Activated CD8-positive, alpha-beta memory T cell treated with anti-CD3 and anti-CD28 coated beads for 48 hours (primary cell): ENCODE results near the gene ADAD1.

Source experiments
- DNase-seq, 3 experiments: peaks; one replicate each; pipeline ENCODE4 v3.0.0-alpha.2; 2020; ENCODE audit warnings: low read depth in 2 of 3, low spot score in 2 of 3

Gene ADAD1

DNA sequence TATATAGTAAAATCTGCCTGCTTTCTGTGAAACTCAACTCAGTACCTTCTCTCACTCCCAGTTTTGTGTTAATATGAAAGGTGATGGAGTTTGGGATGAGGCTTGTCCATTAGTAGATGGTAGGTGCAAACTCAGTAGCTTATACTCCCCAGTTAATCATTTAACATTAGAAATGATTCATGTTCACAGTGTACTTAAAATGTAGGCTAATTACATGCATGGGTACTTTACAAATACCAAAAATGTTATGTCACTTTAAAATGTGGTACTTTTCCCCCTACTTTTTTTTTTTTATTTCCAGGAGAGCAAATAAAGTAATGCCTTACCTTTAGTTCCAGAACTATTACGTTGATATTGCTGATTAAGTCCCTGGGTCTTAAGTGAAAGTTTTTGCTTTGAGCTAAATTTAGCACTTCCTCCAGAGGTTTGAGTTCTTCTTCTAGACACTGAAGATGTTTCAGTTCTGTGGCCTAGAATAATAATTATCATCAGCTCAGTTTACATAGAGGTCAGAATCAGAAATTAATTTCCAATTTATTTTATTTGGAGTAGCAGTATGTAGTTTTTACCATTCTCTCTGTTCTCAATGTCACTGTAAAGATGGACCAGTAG is 74.7 kb downstream of the ADAD1 start:
- no peak for DNase-seq

DNA sequence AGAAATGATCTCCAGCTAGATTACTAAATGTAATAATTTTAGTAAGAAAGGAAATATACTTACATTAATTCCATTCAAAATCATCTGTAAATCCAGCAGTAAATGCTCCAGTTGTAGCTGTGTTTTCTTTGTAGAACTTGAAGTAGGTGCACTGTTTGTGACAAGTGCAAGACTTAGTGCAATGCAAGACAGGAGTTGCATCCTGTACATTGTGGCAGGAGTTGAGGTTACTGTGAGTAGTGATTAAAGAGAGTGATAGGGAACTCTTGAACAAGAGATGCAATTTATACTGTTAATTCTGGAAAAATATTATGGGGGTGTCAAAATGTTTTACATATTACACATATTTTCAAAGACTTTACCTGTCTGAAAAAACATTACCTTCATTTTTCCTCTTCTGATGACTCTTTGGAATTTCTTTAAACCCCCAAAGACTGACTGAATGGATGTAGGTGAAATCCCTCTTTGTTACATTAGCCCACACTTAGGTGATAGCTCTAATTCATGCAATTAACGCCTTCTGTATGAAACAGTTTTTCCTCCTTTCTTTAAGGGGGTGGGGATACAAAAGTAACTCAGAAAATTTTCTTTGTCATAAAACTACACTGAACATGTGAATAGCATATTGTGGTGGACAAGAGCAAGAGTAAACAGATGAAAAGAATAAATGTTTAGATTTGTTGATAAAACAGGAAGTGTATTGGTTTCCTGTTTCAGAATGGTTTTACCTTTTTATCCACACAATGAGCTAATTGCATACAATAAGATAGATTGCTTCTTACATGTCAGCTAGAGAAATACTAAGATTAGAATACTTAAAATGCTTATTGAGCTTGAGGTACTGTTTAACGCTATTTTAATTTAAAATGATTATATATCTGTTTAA is 77.7 kb downstream of the ADAD1 start, which contains the start of gene IL2:
Gene IL2 (minus strand): TSS at position 495 of the 886 bp plus-strand sequence. CDS start 285 bp downstream, at position 210.
- no peak for DNase-seq

GRCh38 chr4:122458625-122459024 is 79.8 kb downstream of the ADAD1 start:
- peak in 1 of 3 experiments; percentile 9 for DNase-seq

- DNase-seq, result no peak
Observed at GRCh38 chr4:122469457-122469856, 90.6 kb downstream of the ADAD1 start.

GRCh38 chr4:122475233-122475632 is 96.4 kb downstream of the ADAD1 start:
- DNase-seq, result no peak

DNA sequence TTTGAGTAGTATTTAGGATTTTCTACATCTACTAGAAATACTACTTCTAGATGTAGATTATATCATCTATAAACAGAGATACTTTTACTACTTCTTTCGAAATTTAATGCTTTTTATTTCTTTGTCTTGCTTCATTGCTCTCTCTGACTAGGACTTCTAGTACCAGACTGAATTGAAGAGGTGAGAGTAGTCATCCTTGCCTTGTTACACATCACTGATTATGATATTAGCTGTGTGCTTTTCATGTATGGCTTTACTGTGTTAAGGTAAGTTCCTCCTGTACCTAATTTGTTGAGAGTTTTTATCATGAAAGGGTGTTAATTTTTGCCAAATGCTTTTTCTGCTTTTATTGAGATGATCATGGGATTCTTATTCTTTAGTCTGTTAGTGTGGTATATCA is 97.3 kb downstream of the ADAD1 start:
- no peak for DNase-seq

DNA sequence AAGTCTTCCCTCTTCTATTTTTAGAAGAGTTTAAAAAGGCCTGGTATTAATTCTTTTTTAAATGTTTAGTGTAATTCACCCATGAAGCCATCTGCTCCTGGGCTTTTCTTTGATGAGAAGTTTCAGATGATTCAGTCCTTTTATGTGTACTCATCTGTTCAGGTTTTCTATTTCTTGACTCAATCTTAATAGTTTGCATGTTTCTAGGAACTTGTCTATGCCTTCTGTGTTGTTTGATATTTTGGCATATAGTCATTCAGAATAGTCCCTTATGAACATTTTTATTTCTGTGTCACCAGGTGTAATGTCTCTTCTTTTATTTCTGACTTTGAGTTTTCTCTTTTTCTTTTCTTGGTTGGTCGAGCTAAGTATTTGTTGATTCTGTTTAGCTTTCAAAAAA is 97.9 kb downstream of the ADAD1 start:
- DNase-seq, result no peak
